HepG2 (cell line): ENCODE results near the gene PDCD11. TPM values are rescaled to one million over a fixed set of nuclear protein-coding genes. Genes with fewer than 3 reads are reported as not detected.

Source experiments
- ATAC-seq: fragments of 200-7000 bp; cut with Tn5 transposase; 3 replicates; pipeline ENCODE4 v1.9.1; 2020; ENCODE audit warnings: mild to moderate bottlenecking, moderate library complexity
- BruUV-seq: library from RNA; stranded (reverse); fragments of 400-500 nt; replicated peaks from 2 replicates; lab custom pipeline; 2021; lab: Mats Ljungman, UMichigan
- CTCF ChIA-PET: fragments of 300-600 bp; formaldehyde crosslinking; extraction: SDS; loops from one replicate; lab custom pipeline; 2021; ENCODE audit warnings: low total read pairs, inconsistent platforms, low intra/inter-chr PET ratio; lab: Yijun Ruan, JAX
- POLR2A ChIA-PET: fragments of 350-600 bp; sonication (Branson Sonifier 250); formaldehyde crosslinking; loops from one replicate; lab custom pipeline; 2020; ENCODE audit warnings: antibody characterized with exemption, inconsistent platforms; lab: Yijun Ruan, JAX
- DNase-seq: peaks from one replicate; pipeline ENCODE4 v3.0.0-alpha.2; 2015; ENCODE audit warnings: low spot score
- FAIRE-seq: peaks from 3 replicates; lab custom pipeline; 2011; peaks lifted over from hg19 to GRCh38; lab: Jason Lieb, UNC
- H2AFZ ChIP-seq: one replicate; pipeline ENCODE4 v1.6.1; 2011; ENCODE audit warnings: low read length, inconsistent platforms
- H3K27ac ChIP-seq: fragments of 300-600 bp; 3 replicates; pipeline ENCODE4 v1.8.0; 2011; ENCODE audit warnings: mixed run types, mild to moderate bottlenecking, mixed read lengths, low read length, inconsistent platforms; ENCODE audit not compliant: insufficient read depth; ENCODE audit errors: extremely low read length
- H3K27me3 ChIP-seq, 2 experiments: fragments of 200-600 bp in 1 of 2; 2 replicates in 1 of 2; 3 replicates in 1 of 2; pipeline versions ENCODE4 v1.6.0 to v1.8.0; 2011; ENCODE audit warnings: low read length in 2 of 2, mild to moderate bottlenecking in 2 of 2, moderate library complexity in 2 of 2, inconsistent platforms in 1 of 2; ENCODE audit not compliant: insufficient read depth in 2 of 2, control insufficient read depth in 1 of 2
- H3K36me3 ChIP-seq, 2 experiments: fragments of 200-600 bp in 1 of 2; replicated peaks in 1 of 2; 2 replicates in 1 of 2; 3 replicates in 1 of 2; pipeline versions ENCODE4 v1.5.1 to v1.8.0; 2011; ENCODE audit warnings: low read length in 2 of 2, inconsistent platforms in 1 of 2; ENCODE audit not compliant: insufficient read depth in 2 of 2, control insufficient read depth in 1 of 2
- H3K4me1 ChIP-seq: 2 replicates; pipeline ENCODE4 v1.5.1; 2012; ENCODE audit warnings: low read length, inconsistent platforms; ENCODE audit not compliant: insufficient read depth
- H3K4me2 ChIP-seq: 2 replicates; pipeline ENCODE4 v1.6.0; 2011; ENCODE audit warnings: low read depth, low read length, inconsistent platforms
- H3K4me3 ChIP-seq, 3 experiments: fragments of 200-600 bp in 1 of 3; sonication (generic), shearing (Covaris generic) in 1 of 3; replicated peaks in 1 of 3; 2 replicates each; pipeline ENCODE4 v1.5.1; 2011 to 2016; ENCODE audit warnings: low read length in 3 of 3, inconsistent platforms in 2 of 3, low read depth in 2 of 3, mild to moderate bottlenecking in 2 of 3, control low read depth in 1 of 3, mixed read lengths in 1 of 3; ENCODE audit not compliant: insufficient read depth in 1 of 3
- H3K79me2 ChIP-seq: one replicate; pipeline ENCODE4 v1.6.1; 2011; ENCODE audit warnings: low read length, inconsistent platforms; ENCODE audit not compliant: insufficient read depth
- H3K9ac ChIP-seq: 2 replicates; pipeline ENCODE4 v1.6.0; 2011; ENCODE audit warnings: mild to moderate bottlenecking, low read depth, low read length, inconsistent platforms; ENCODE audit not compliant: insufficient read depth
- H3K9me3 ChIP-seq: 2 replicates; pipeline ENCODE4 v1.5.1; 2012; ENCODE audit warnings: mild to moderate bottlenecking, low read length
- H4K20me1 ChIP-seq: 2 replicates; pipeline ENCODE4 v1.6.0; 2011; ENCODE audit warnings: inconsistent platforms, mild to moderate bottlenecking, low read length, moderate library complexity; ENCODE audit not compliant: insufficient read depth
- ATF7 ChIP-seq, 2 experiments: fragments of 450-650 bp in 1 of 2; sonication (generic) in 1 of 2; formaldehyde crosslinking in 1 of 2; IDR thresholded peaks; 2 replicates each; pipeline versions ENCODE4 v1.4.0 to v1.6.1; 2016 to 2020; ENCODE audit warnings: antibody characterized with exemption in 1 of 2, mild to moderate bottlenecking in 1 of 2, missing genetic modification reagents in 1 of 2
- CHD2 ChIP-seq: IDR thresholded peaks from 2 replicates; pipeline ENCODE4 v1.6.1; 2011; ENCODE audit warnings: low read depth, low read length, improper control_type of control experiment
- EP300 ChIP-seq, 3 experiments: sonication (generic) in 1 of 3; formaldehyde crosslinking in 1 of 3; IDR thresholded peaks; 2 replicates each; pipeline versions ENCODE4 v1.5.1 to v1.6.1; 2011 to 2020; ENCODE audit warnings: low read depth in 2 of 3, low read length in 2 of 3, borderline replicate concordance in 1 of 3, improper control_type of control experiment in 1 of 3, mild to moderate bottlenecking in 1 of 3, missing genetic modification reagents in 1 of 3, moderate library complexity in 1 of 3
- HHEX ChIP-seq: IDR thresholded peaks from 2 replicates; pipeline ENCODE4 v1.6.1; 2016; ENCODE audit warnings: control low read depth
- IRX3 ChIP-seq: sonication (generic); formaldehyde crosslinking; IDR thresholded peaks from 2 replicates; pipeline ENCODE4 v1.8.1; 2023; ENCODE audit warnings: mild to moderate bottlenecking, low read depth, missing genetic modification reagents, borderline replicate concordance
- MATR3 ChIP-seq: sonication (generic); formaldehyde crosslinking; IDR thresholded peaks from 2 replicates; pipeline ENCODE4 v1.4.0; 2020; ENCODE audit warnings: missing genetic modification reagents
- NCOR1 ChIP-seq: fragments of 200-600 bp; sonication (generic); IDR thresholded peaks from 2 replicates; pipeline ENCODE4 v1.7.0; 2017; ENCODE audit warnings: antibody characterized with exemption, low read length, borderline replicate concordance
- NFE2L1 ChIP-seq: sonication (generic); formaldehyde crosslinking; IDR thresholded peaks from 2 replicates; pipeline ENCODE4 v1.4.0; 2020; ENCODE audit warnings: missing genetic modification reagents, mild to moderate bottlenecking, borderline replicate concordance
- PCBP2 ChIP-seq: fragments of 200-400 bp; formaldehyde crosslinking; optimal IDR thresholded peaks from 2 replicates; pipeline ENCODE3; 2018; ENCODE audit warnings: low read length, low read depth; ENCODE audit not compliant: poor library complexity, severe bottlenecking
- RARA ChIP-seq: IDR thresholded peaks from 2 replicates; pipeline ENCODE4 v1.6.1; 2016; ENCODE audit warnings: missing genetic modification reagents, missing compliant biosample characterization
- TBX3 ChIP-seq: fragments of 450-650 bp; IDR thresholded peaks from 2 replicates; pipeline ENCODE4 v1.6.1; 2017; ENCODE audit warnings: antibody characterized with exemption, mild to moderate bottlenecking, inconsistent platforms, borderline replicate concordance
- ZFP82 ChIP-seq: sonication (generic); formaldehyde crosslinking; IDR thresholded peaks from 2 replicates; pipeline ENCODE4 v1.5.1; 2020; ENCODE audit warnings: mild to moderate bottlenecking, missing genetic modification reagents, borderline replicate concordance
- ZNF180 ChIP-seq: sonication (generic); formaldehyde crosslinking; IDR thresholded peaks from 2 replicates; pipeline ENCODE4 v1.4.0; 2020; ENCODE audit warnings: low read depth, missing genetic modification reagents, borderline replicate concordance
- ZNF260 ChIP-seq: sonication (generic); formaldehyde crosslinking; IDR thresholded peaks from 2 replicates; pipeline ENCODE4 v1.4.0; 2020; ENCODE audit warnings: missing genetic modification reagents, low read depth, mild to moderate bottlenecking, borderline replicate concordance
- ZNF335 ChIP-seq: sonication (generic); formaldehyde crosslinking; IDR thresholded peaks from 2 replicates; pipeline ENCODE4 v1.4.0; 2020; ENCODE audit warnings: missing genetic modification reagents
- ZNF749 ChIP-seq: sonication (generic); formaldehyde crosslinking; IDR thresholded peaks from 2 replicates; pipeline ENCODE4 v1.8.0; 2022; ENCODE audit warnings: mild to moderate bottlenecking, missing genetic modification reagents, moderate library complexity, borderline replicate concordance
- ZNF883 ChIP-seq: sonication (generic); formaldehyde crosslinking; IDR thresholded peaks from 2 replicates; pipeline ENCODE4 v1.5.1; 2020; ENCODE audit warnings: mild to moderate bottlenecking, missing genetic modification reagents; ENCODE audit errors: not compliant biosample characterization
- WGBS: methylation state at CpG from one replicate; pipeline ENCODE4 v1.1.6; 2017; ENCODE audit warnings: low lambda C conversion rate; 5-methylcytosine and 5-hydroxymethylcytosine counted together
- in situ Hi-C: cut with HindIII; loops from 2 replicates; pipeline ENCODE4 v1.10.0; 2017; ENCODE audit warnings: low pct_unique_long_range_greater_than_20kb; ENCODE audit not compliant: extremely low pct_ligation_motif_present
- intact Hi-C: fragments of 100-400 bp; cut with micrococcal nuclease; formaldehyde crosslinking; loops from one replicate; pipeline ENCODE4 v1.10.0; 2022; ENCODE audit not compliant: unreplicated experiment
- polyA plus RNA-seq, 8 experiments: library from polyadenylated mRNA; depleted of rRNA in 3 of 8; stranded (reverse) in 7 of 8; unstranded in 1 of 8; fragments of >200 nt; fragmentation: Illumina TruSeq in 4 of 8; extraction: Trizol in 4 of 8; gene quantifications; 2 replicates each; pipeline versions ENCODE4 v1.2.1 to v1.2.3, GENCODE V29; 2011 to 2016; ENCODE audit warnings: low read depth in 4 of 8, missing spikeins in 1 of 8, mixed read lengths in 1 of 8; ENCODE audit not compliant: insufficient read depth in 1 of 8
- total RNA-seq, 5 experiments: library from RNA; depleted of rRNA; stranded (reverse); fragments of >200 nt; fragmentation: Illumina TruSeq; extraction: Trizol; gene quantifications; 2 replicates each; pipeline ENCODE4 v1.2.3, GENCODE V29; 2016; ENCODE audit warnings: low read depth in 1 of 5
- TF ChIP-seq, protein P1 (sequence below): IDR thresholded peaks from 2 replicates; pipeline ENCODE4 v1.6.1; 2016; ENCODE audit warnings: low read depth, borderline replicate concordance
- TF ChIP-seq, protein P2 (sequence below): sonication (generic); formaldehyde crosslinking; IDR thresholded peaks from 2 replicates; pipeline ENCODE4 v1.5.0; 2020; ENCODE audit warnings: mild to moderate bottlenecking, missing genetic modification reagents, moderate library complexity
- TF ChIP-seq, protein P3 (sequence below): sonication (generic); formaldehyde crosslinking; IDR thresholded peaks from 2 replicates; pipeline ENCODE4 v1.4.0; 2020; ENCODE audit warnings: missing genetic modification reagents

Gene PDCD11
- total and polyA plus RNA-seq, 2 of the 13 experiments (the other 11 are each of a cell fraction or from before 2014, with no cell fraction given), result 12.8 to 52.8 TPM

- no peak for TF ChIP-seq ATF7 (IDR thresholded peaks at IDR 0.05)
- no peak for TF ChIP-seq ATF7 (CRISPR knock-in tag; IDR thresholded peaks at IDR 0.05)
- no peak for TF ChIP-seq ZNF749 (CRISPR knock-in tag)
- no peak for TF ChIP-seq NCOR1
- peak; percentile 72; the same call in 1 of the 2 replicates for TF ChIP-seq ZFP82 (CRISPR knock-in tag)
- no peak for TF ChIP-seq NFE2L1
- TF ChIP-seq MATR3 (CRISPR knock-in tag), result no peak
- TF ChIP-seq IRX3 (CRISPR knock-in tag), result no peak
- no peak for TF ChIP-seq HHEX (CRISPR knock-in tag)
- no peak for TF ChIP-seq PCBP2
- TF ChIP-seq ZNF180 (CRISPR knock-in tag), result no peak
- TF ChIP-seq TBX3, result no peak
- no peak for TF ChIP-seq ZNF260 (CRISPR knock-in tag)
- TF ChIP-seq ZNF883 (CRISPR knock-in tag), result peak; percentile 43
Observed at GRCh38 chr10:103350517-103351260, 45.7 kb upstream of the PDCD11 start, which contains the start of gene PCGF6 (continued).

DNA sequence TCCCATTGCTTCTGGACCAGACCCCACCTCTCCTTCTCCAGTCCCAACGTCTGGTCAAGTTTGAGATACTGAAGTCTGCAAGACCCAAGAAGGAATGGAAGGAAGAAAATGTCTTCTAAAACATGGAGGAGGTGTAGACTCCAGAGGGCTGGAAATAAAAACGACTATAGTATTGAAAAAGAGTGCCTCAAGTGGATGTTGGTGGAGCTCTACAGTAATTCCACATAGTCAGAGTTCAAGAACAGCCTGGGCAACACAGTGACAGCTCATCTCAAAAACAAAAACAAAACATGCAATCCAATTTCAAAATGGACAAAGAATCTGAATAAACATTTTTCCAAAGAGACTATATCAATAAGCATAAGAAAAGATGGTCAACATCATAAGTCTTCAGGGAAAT lies 43.1 kb upstream of the PDCD11 start:
- Histone ChIP-seq H3K4me1 (peaks cover 24% of the 10 kb centered on the region), H3K36me3 (peaks cover 0 to 1% of the 10 kb centered on the region in 2 experiments; a peak in 1 of 5 replicates), H3K4me2 (no peak overlapping the region), H2AFZ (no peak overlapping the region), H3K27ac (no peak overlapping the region), H3K9ac (no peak overlapping the region), H3K79me2 (peaks cover 10% of the 10 kb centered on the region), H3K27me3 (no peaks in the 10 kb centered on the region; a peak in 1 of 5 replicates), H3K9me3 (no peaks in the 10 kb centered on the region), H4K20me1 (no peaks in the 10 kb centered on the region), H3K4me3 (no peak overlapping the region)
- DNase-seq, result peak; percentile 13
- CTCF ChIA-PET, result no interaction called here
- in situ Hi-C loops (no loop called here), intact Hi-C loops (no loop called here)
- BruUV-seq, result no TSS peak
- POLR2A ChIA-PET, result interaction anchor here (1.0 to 1.6 kb wide), 2 partner anchors 12 to 43 kb away, joined by 3 to 4 read pairs; partner anchors contain the start of genes ATP5MK and PDCD11
- 11% methylated on average over 2 of the region's 2 CpGs for WGBS
- ATAC-seq, result no peak
- no peak for FAIRE-seq
- no peak for TF ChIP-seq CHD2
- TF ChIP-seq RARA (CRISPR knock-in tag), result no peak
- TF ChIP-seq, protein P1, sequence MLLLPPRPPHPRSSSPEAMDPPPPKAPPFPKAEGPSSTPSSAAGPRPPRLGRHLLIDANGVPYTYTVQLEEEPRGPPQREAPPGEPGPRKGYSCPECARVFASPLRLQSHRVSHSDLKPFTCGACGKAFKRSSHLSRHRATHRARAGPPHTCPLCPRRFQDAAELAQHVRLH (CRISPR knock-in tag), result no peak
- TF ChIP-seq EP300 (IDR thresholded peaks at IDR 0.05; ENCODE audit: low read depth in 2 of 2, low read length in 2 of 2), result no peak
- no peak for TF ChIP-seq EP300 (CRISPR knock-in tag; IDR thresholded peaks at IDR 0.05; ENCODE audit: borderline replicate concordance)
- TF ChIP-seq, protein P2, sequence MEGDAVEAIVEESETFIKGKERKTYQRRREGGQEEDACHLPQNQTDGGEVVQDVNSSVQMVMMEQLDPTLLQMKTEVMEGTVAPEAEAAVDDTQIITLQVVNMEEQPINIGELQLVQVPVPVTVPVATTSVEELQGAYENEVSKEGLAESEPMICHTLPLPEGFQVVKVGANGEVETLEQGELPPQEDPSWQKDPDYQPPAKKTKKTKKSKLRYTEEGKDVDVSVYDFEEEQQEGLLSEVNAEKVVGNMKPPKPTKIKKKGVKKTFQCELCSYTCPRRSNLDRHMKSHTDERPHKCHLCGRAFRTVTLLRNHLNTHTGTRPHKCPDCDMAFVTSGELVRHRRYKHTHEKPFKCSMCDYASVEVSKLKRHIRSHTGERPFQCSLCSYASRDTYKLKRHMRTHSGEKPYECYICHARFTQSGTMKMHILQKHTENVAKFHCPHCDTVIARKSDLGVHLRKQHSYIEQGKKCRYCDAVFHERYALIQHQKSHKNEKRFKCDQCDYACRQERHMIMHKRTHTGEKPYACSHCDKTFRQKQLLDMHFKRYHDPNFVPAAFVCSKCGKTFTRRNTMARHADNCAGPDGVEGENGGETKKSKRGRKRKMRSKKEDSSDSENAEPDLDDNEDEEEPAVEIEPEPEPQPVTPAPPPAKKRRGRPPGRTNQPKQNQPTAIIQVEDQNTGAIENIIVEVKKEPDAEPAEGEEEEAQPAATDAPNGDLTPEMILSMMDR (CRISPR knock-in tag), result no peak
- no peak for TF ChIP-seq ZNF335 (CRISPR knock-in tag)
- TF ChIP-seq, protein P3, sequence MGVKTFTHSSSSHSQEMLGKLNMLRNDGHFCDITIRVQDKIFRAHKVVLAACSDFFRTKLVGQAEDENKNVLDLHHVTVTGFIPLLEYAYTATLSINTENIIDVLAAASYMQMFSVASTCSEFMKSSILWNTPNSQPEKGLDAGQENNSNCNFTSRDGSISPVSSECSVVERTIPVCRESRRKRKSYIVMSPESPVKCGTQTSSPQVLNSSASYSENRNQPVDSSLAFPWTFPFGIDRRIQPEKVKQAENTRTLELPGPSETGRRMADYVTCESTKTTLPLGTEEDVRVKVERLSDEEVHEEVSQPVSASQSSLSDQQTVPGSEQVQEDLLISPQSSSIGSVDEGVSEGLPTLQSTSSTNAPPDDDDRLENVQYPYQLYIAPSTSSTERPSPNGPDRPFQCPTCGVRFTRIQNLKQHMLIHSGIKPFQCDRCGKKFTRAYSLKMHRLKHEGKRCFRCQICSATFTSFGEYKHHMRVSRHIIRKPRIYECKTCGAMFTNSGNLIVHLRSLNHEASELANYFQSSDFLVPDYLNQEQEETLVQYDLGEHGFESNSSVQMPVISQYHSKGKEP (CRISPR knock-in tag), result no peak
